MM.1S (cell line): ENCODE results near the gene CMTM5.

ENCODE experiments used
- CTCF ChIP-seq: fragments of 300-600 bp; sonication (generic); IDR thresholded peaks from 2 replicates; pipeline ENCODE4 v1.5.1; 2016; ENCODE audit warnings: antibody characterized with exemption, low read length, mixed read lengths
- EZH2 ChIP-seq: fragments of 300-600 bp; sonication (generic); optimal IDR thresholded peaks from 2 replicates; pipeline ENCODE3; 2017; ENCODE audit warnings: low read depth, mild to moderate bottlenecking, antibody characterized with exemption, low read length, mixed read lengths

GRCh38 chr14:23399591-23399990 is 22.7 kb downstream of the CMTM5 start:
- TF ChIP-seq CTCF (no peak), EZH2 (no peak)
